ENCODE results near the gene OLFM2.
"Not testable (repeated sequence)": the region's sequence is repeated elsewhere in the genome, so short reads cannot be mapped to it uniquely, and the experiment has no call there.

OLFM2 gene

DNA sequence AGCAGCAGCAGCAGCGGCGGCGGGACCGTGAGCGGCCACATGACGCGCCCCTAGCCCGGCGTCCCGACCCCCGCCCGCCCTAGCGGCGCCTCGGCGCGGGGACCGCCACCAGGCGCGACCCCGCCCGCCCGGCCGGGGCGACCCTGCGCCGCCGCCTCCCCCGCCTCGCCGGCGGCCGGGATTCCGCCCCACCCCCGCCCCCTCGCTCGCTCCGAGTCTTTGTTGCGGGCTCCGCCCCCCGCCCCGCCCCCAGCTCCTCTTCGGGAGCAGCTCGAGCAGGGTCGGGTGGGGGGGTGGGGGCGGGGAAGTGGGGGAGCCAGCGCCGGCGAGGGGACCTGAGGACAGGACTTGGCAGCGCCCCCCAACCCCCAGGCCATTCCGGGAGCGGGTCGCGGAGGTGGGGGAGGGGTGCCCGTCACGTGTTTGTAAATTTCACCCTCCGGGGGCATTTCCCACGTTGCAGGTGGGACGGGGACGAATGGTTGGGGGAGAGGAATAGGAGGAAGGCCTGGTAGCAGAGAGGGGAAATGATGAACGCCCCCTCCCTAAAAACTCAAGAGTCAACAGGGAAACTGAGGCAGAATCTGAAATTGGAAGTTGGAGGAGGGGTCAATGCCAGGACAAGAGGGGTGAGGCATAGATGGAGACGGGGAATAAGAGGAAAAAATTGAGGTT is at the start of gene OLFM2:
OLFM2 (minus strand) TSS at position 190 of the 675 bp plus-strand sequence; CDS start at position 41, 149 bp downstream.
- no peak for DNase-seq

DNA sequence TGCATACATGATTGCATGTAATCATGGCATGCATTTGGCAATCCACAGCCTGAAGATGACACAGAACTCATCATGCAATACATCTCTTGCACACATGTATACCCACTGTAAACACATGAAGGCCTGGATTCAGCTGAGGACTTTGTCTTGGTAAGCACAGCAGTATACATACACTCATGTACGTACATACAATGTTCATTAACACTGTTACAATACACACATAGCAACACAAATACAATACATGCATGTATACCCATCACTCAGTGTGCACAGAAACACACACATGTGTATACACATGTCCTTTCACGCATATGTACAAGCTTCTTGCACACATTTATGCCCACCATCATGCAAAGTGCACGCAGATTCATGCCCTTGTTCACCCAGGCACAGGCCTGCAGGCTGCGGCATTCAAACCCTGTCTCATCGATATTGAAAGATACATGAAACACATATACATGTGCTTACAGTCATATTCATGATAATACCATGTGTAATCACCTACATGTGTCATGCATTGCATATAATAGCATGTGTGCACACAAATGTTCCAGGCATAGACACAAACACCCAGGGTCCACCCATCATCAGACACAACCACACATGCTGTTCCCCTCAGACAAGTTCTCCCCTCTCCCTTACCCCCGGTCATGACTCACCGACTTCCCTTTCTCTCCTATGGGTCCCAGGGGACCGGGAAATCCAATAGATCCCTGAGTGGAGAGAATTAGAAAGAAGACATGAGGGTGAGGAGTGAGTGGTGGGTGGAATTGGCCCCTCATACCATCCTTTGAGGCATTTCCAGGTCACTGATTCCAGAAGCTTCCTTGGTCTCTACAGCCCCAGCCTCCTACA is 45.3 kb upstream of the OLFM2 start:
- peak; percentile 75 for DNase-seq

GRCh38 chr19:9972103-9972502 is 35.8 kb upstream of the OLFM2 start:
- DNase-seq: no peak

GRCh38 chr19:9971166-9971897 is 35.0 kb upstream of the OLFM2 start:
- no peak for DNase-seq

DNA sequence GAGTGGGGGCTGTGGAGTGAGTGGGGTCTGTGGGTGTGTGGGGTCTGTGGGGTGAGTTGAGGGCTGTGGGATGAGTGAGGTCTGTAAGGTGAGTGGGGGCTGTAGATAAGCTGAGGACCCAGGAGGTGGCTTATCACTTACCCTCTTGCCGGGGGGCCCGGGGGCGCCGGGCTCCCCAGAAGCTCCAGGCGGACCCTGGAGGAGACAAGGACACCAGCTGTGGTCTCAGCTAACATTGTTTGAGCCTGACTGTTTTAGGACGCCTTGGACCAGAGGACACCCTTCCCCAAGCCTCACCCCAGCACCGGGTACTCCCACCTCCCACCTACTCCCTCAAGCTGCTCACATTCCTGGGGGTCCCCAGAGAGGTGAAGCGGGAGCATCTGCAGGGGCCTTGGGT is 34.2 kb upstream of the OLFM2 start:
- DNase-seq: no peak

- no peak for DNase-seq
Observed at GRCh38 chr19:9969688-9969975, 33.3 kb upstream of the OLFM2 start.

DNA sequence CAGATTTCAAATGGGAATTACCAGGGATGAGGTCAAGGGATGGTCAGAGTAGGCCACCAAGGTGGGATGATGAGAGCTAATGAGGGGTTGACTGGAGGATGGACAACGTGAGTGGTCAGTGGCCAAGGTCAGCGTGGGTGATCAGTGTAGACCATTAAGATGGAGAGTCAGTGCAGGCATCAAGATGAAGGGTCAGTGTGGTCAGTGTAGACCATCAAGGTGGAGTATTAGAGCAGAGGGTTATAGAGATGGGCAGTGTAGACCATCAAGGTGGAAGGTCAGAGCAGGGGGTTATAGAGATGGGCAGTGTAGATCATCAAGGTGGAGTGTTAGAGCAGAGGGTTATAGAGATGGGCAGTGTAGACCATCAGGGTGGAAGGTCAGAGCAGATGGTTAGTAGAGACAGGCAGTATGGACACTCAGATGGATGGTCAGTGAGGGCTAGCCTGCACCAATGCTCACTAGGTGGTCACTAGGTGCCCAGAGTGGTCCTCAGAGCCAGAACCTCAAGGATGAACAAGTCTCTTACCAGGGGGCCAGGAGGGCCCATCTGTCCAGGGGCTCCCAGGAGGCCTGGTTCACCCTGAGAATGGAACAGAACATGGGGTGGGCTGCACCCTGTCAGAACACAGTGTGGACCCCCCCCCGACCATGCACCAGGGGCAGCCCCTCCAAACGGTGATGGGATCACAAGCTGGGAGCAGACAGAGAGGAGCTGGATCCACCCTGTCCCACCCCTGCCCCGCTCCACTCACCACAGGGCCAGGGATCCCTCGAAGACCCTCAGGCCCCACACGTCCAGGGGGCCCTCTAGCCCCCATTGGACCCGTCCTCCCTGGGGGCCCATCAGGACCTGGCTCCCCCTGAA is 32.7 kb upstream of the OLFM2 start:
- DNase-seq: no peak

- DNase-seq: no peak
Observed at GRCh38 chr19:9967326-9967725, 31.0 kb upstream of the OLFM2 start.

DNA sequence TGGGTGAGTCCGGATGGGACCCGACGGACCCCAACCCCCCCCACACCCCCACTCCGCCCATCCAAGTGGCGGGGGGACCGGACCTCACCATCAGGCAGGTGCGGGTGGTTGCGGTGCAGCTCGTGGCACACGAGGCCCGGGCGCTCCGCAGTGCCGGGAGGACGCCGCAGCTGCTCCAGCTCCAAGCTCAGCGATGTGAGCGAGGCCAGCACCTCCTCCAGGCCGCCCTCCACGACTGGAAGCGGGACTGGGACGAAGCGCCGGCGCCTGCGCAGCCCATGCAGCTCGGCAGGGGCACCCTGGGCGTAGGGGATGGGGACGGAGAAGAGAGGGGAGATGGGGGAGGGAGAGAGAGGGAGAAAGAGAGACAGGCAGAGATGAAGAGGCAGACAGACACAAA is 30.1 kb upstream of the OLFM2 start:
- DNase-seq: no peak

GRCh38 chr19:9966024-9966423 is 29.7 kb upstream of the OLFM2 start:
- DNase-seq: no peak

- no peak for DNase-seq
Observed at GRCh38 chr19:9962623-9963290, 26.4 kb upstream of the OLFM2 start.

- DNase-seq: no peak
Observed at GRCh38 chr19:9961103-9961502, 24.8 kb upstream of the OLFM2 start.

GRCh38 chr19:9958379-9958821 is 22.1 kb upstream of the OLFM2 start:
- DNase-seq: peak; percentile 97

DNA sequence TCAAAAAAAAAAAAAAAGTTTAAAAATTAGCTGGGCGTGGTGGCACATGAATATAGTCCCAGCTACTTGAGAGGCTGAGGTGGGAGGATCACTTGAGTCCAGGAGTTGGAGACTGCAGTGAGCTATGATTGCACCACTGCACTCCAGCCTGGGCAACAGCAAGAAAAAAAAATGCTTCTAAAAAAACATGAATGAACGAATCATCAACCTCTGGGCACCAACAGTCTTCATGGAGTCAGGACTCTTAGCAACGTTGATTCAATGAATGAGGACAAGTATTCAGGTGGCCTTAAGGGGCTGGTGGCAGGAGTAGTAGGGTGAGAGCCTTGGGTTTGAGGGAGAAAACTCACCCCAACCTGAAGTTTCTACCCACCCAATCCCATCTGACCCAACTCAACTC is 20.6 kb upstream of the OLFM2 start:
- DNase-seq: peak; percentile 45

- DNase-seq: no peak
Observed at GRCh38 chr19:9953802-9954542, 17.7 kb upstream of the OLFM2 start.

- no peak for DNase-seq
Observed at GRCh38 chr19:9952276-9952675, 16.0 kb upstream of the OLFM2 start.

- no peak for DNase-seq
Observed at GRCh38 chr19:9947441-9947840, 11.1 kb upstream of the OLFM2 start.

- DNase-seq: not testable (repeated sequence)
Observed at GRCh38 chr19:9946528-9947125, 10.3 kb upstream of the OLFM2 start.

GRCh38 chr19:9945319-9945966 is 9.1 kb upstream of the OLFM2 start:
- peak; percentile 100 for DNase-seq

GRCh38 chr19:9943744-9944143 is 7.4 kb upstream of the OLFM2 start:
- no peak for DNase-seq
